Right lung (tissue), 5 donors: Measurements from ENCODE around the gene TKT. TPM values are rescaled to one million over a fixed set of nuclear protein-coding genes. Genes with fewer than 3 reads are reported as not detected.

ENCODE experiments used
- DNase-seq, 2 donors: peaks; one replicate each; pipeline ENCODE4 v3.0.0-alpha.2; 2013
- polyA plus RNA-seq, 5 donors: library from polyadenylated mRNA; unstranded; fragments of 120-200 nt; gene quantifications; one replicate each; pipeline versions ENCODE4 v1.2.1 to v1.2.3, GENCODE V29; 2013; ENCODE audit warnings: inconsistent platforms in 1 of 5, low replicate concordance in 1 of 5; ENCODE audit not compliant: insufficient read length in 5 of 5, insufficient read depth in 1 of 5

TKT gene
- polyA plus RNA-seq, 5 donors = 161 to 273 (median 228) TPM

DNA sequence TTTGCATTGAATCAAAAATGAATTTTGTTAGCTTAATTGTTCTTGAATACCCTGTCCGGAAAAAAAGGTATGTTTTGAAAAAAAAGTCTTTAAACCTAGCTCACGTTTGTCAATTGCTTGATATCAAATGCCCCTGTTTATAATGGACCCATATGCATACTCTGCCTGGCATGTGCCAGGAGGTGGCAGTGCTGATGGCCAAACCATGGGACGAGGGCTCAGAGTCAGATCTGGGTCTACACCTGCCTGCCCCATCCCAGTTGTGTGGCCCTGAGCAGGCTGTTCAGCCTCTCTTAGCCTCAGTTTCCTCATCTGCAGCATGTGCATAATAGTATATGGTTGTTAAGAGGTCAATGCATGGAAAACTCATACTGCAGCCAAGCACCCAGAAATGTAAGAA lies 56.0 kb downstream of the TKT start:
- DNase-seq = no peak

DNA sequence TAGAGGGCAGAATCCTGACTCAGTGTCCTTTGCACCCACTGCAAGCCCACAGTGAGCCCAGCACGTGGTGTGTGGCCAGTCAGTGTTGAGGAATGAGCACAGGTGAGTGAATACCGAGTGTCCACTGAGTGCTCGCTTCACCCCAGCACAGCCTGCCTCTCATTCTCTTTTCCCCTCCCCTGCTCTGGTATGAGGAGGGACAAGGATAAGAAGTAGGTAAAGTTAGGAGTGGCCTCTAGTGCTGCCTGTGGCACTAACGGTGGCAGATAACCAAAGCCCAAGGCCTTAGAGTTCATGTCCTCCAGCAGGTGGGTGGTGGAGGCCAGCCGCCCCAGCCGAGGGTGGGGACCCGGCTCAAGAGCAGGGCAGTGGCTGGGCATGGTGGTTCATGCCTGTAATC lies 56.8 kb downstream of the TKT start:
- DNase-seq = no peak

DNA sequence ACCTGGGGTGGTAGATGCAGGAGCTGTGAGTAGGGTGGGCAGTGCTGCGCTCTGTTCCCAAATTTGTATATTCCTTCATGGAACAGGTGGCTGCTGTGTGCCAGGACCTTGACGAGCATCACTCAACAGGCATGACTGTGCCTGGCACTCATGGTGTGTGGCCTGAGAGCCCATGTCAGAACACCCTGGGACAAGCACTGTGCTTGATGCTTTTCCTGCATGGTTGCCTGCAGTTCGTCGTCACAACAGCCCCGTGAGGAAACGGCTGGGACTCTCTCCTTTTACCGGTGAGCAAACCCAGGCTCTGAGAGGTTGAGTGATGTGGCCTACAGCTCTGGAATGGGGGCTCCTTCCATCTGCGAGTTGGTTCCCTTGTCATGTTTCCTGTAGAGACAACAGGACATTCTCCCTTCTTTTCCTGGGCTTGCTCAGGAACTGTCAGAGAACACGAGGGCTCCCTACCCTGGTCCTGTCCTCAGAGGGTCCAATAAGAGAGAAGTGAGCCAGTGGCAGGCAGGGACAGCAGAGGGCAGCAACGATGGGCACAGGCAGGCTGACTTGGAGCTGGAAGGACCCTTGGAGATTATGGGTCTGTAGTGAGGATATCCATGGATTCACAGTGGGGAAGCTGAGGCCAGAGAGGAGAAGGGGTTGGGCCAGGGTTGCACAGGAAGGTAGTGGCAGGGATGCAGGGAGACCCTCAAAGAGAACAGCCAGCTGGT lies 57.4 kb downstream of the TKT start:
- DNase-seq = no peak

DNA sequence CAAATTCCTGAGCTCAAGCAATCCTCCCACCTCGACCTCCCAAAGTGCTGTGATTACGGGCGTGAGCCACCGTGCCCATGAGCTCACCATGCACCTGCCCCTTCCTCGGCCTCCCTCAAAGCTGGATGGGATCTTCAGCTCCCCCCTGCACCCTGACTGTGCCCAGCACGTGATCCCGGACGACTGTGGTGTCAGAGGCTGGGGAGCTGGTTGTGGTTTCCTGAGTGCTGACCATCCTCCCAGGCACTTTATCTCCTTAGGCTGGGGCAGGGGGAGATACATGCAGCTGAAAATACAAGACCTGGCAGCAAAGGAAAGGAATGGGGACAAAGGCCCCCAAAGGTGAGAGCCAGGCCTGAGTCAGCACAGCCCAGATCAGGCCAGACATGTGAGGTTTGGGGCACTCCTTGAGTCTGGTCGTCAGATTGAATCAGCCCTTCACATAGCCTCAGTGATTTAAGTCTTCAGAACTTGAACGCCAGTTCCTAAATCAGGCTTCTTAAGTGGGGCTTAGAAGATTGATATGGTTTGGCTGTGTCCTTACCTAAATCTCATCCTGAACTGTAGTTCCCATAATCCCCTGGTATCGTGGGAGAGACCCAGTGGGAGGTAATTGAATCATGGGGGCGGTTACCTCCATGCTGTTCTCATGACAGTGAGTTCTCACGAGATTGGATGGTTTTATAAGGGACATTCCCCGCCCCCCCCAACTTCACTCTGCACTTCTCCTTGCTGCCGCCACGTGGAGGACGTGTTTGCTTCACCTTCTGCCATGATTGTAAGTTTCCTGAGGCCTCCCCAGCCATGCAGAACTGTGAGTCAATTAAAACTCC lies 59.0 kb downstream of the TKT start:
- no peak for DNase-seq

DNA sequence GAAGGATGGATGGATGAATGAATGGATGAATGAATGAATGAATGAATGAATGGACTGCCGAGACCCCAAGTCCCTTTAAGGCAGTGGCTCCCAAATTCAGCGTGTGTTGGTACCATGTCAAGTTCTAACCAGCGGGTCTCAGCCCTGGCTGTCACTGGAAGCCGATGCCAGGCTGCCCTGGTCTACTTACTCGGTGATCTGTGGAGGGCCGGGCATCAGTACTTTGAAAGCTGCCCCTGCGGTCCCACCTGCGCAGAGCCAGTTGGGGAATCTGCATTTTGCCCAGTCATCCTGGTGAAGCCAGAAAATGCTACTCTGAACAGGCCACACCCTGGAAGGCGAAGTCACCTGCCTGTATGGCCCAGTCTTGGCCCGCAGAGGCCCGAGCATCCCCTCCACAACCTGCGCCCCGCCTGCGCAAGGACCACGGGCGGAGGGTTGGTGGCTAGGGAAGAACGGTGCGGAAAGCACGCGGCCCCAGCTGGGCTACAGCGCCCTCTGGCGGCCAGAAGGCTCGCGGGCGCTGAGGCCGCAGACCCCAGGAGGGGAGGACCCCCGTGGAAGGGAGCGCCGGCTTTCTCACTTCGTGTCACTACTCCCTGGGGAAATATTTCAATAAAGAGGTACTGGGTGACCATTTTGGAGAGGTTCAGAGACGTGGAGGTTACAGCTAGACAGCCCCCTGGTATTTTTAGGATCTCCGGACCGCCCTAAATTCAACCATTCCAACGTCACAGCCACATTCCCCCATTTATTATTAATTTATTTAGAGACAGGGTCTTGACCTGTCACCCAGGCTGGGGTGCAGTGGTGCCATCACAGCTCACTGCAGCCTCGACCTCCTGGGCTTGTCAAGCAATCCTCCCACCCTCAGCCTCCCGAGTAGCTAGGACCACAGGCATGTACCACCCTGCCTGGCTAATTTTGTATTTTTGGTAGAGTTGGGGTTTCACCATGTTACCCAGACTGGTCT lies 59.9 kb downstream of the TKT start:
- DNase-seq = peak in 1 of 2 donors; percentile 42

DNA sequence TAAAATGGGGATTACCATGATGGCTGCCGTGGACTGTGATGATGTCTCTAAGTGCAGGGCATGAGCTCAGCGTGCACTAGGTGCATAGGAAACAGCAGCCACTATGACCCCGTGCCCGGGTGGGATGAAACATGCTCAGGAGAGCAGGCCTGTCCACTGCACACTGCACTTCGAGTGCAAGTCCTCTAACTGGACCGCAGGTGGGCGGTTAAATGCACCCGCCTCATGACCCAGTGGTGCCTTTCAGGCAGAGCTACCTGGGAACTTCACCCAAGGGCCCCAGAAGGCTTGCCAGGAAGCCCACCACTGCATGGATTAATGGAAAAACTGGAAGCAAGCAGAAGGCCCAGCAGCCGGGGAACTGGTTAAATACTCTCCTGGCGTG lies 60.8 kb downstream of the TKT start:
- DNase-seq = no peak

DNA sequence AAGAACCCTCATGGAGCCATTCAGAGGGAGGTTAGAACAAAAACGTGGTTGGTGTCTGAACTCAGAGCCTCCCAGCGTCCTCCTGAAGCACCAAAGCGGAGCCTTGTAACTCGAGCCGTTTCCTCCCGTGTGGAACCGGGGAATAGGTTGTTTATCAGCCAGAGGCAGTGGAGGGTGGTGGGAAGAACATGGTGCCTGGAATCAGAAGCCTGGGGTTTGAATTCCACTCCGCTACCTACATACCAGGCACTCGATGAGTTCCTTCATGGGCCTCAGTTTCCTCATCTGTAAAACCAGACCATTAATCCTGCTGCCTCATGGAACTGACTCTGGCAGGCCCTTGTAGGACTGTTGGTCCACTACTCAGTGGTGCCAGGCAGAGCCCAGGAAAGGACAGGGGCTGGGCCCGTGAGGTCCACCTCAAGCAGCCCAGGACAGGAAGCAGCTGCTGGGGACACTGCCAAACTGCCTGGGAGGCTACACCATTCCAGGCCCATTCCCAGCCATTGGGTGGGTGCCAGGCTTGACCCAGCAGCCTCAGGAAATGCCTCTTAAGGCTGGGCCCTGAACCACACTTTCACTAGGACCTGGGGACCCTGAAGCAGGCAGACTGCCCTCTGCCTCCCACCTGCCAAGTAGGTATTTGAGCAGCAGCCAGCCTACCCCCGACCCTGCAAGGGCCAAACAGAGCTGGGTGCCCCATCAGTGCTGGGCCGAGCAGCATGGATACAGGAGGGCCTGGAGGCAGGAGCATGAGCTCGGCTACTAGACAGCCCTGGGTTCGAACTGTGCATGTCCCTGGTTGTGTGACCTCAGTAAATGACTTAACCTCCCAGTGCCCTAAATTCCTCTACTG lies 61.4 kb downstream of the TKT start:
- DNase-seq = no peak

DNA sequence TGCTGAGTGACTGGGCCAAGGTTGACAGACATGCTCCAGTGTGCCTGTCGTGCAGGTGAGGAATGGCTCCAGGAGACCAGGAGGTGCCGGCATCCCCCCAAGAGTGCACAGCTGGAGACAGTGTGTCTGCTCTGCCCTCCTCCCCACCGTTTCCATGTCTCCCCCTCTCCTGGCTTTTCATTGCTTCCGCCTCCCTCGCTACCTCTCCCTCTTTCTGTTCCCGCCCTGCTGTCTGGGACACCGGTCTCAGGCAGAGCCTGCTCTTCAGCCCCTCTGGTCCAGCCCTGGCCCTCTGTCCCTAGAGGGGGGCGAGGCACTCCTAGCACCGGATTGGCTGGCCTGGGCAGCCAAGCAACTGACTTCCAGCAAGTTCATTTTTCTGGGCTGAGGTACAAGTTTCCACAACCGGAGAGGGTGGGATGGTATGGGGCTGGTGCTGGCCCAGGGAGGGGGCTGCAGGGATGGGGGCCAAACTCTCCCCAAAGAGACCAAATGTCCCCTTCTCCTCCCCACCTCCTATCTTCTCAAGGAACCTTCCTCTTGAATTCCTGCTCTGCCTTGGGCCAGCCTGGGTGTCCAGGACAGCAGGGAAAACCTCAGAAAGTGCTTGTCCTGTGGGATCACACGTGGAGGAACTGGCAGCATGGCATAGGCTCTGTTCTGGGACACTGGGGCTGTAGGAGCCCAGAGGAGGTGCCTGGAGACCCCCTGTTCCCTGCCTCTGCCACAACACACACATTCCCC lies 62.2 kb downstream of the TKT start:
- peak in 1 of 2 donors; percentile 15 for DNase-seq

DNA sequence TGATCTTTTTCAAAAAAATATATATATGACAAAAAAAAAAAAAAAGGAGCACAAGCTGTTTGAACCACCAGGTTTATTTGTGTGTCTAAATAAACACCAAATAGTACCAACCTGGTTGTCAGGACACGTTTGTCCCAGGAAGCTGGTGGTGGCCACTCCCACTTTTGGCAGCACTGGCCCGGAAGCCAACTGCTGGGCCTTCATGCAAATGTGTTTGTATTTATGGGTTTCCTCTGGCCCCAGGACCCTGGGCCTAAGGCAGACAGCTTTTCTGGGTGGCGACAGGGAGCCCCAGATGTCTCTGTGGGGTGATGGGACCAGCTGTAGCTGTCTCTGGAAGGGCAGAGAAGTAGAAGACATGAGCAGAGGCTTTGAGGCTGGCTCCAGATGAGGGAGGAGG lies 63.2 kb downstream of the TKT start:
- no peak for DNase-seq

DNA sequence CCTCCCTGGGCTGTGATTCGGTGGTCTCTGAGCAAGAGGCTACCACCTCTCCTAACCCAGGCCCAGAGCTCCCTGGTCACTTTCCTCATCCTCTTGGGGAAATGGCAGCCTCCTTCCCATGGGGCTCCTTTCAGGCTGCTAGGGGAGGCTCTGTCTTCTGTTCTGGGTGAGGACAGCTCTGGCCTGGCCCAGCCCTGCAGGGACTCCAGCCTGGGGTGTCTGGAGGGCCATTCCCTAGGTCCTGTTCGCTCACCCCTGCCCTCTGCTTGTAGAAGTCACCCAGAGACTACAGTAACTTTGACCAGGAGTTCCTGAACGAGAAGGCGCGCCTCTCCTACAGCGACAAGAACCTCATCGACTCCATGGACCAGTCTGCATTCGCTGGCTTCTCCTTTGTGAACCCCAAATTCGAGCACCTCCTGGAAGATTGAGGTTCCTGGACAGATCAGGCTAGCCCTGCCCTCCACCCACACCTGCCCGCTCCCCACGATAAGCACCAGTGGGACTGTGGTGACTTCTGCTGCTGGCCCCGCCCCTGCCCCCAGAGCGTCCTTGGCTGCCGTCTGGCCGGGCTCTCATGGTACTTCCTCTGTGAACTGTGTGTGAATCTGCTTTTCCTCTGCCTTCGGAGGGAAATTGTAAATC lies 63.9 kb downstream of the TKT start:
- no peak for DNase-seq

DNA sequence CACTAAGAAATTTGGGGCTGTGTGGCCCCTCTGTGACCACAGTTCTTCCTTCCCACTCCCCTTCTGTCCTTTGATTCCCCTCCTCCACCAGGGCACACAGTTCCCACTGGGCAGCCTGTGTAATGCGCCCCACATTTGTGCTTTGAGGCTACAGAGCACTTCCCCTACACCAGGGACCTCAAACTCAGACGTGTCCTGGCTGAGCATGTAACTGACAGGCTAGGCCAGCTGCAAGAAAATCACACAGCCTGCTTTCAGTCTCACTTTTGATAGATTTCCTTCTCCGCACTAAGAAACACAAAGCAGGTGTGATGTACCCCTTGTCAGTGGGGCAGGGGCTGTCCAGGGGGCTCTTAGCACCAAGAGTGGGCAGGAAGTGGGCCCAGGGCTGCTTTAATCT lies 65.2 kb downstream of the TKT start:
- DNase-seq = no peak

DNA sequence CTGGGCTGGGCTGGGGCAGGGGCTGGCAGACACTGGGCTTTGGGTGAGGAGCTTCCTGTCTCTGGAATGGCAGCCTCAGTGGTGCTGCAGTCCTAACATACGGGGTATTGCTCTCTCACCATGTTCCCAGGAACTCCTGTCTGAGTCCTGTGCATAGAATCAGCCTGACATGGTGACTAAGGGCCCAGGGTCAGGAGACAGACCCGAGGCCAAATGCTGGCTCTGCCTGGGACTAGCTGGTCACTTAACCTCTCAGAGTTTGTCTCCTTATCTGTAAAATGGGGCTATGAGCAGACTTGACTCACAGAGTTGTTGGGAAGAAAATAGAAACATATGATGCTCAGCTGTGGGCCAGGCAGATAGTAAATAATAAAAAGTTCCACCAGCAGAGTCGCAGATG lies 66.5 kb downstream of the TKT start:
- DNase-seq = no peak

DNA sequence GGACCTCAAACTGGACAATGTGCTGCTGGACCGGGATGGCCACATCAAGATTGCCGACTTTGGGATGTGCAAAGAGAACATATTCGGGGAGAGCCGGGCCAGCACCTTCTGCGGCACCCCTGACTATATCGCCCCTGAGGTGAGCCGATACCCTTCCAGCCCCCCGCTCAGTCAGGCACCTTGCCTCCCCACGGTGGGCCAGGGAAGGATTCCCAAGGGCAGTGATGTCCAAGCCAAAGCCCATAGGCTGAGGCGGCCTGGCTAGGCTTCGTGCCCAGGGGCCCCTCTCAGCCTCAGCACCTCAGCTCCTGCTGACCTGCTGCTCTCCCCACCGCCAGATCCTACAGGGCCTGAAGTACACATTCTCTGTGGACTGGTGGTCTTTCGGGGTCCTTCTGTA lies 67.1 kb downstream of the TKT start:
- DNase-seq = no peak

DNA sequence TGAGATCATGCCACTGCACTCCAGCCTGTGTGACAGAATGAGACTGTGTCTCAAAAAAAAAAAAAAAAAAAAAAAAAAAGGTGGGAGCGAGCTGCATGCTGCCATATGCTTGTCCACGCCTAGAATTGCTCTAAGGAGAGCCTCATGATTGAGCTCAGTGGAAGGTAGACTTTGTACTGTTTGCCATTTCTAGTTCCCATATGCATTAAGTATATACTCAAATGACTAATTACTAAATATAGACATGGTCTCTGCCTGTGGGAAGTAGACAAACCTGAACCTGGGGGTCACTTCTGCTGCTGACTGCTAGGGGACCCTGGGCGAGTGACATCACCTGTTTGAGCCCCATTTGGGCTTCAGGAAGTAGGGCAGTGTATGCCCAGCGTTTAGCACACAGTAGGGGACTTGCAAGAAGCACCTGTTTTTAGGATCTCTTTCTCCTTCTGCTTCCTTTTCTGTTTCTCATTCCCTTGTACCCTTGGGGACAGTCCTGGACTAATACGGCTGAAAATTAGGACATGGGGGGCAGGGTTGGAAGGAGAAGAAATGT lies 67.6 kb downstream of the TKT start:
- DNase-seq = no peak

DNA sequence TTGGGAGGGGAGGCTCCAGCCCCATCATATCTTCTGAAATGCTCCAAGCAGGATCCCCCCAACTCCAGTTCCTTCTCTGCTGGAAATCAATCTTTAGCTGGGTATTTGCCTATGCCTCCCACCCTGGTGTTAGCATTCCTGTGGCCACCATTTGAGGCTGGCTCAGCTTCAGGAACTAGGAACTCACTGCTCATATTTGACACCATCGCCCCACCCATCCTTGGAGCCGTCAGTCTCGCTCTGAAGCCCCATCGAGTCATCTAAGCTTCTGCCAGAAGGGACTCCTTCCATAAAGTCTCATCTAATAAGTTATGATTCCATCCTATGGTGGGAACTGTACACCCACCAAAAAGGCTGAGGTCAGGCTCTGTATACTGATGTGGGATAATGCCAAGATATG lies 68.4 kb downstream of the TKT start:
- no peak for DNase-seq

DNA sequence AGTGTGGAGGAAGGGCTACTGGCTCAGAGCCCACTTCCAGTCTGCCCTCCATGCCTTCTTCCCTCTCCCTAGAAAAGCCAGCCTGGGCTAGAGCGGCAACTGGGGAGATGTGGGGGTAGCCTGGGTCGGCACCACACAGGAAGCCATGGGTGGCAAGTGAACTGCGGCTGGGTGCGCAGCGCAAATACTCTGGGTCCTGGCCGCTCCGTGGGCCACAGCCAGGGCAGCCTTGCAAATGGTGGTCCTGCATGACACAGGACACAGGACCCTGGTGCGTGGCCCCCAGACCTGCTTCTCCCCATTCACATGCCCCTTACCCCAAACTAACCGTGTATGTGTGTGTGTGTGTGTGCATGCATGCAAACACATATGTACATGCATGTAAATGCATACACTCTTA lies 69.1 kb downstream of the TKT start:
- DNase-seq = no peak

DNA sequence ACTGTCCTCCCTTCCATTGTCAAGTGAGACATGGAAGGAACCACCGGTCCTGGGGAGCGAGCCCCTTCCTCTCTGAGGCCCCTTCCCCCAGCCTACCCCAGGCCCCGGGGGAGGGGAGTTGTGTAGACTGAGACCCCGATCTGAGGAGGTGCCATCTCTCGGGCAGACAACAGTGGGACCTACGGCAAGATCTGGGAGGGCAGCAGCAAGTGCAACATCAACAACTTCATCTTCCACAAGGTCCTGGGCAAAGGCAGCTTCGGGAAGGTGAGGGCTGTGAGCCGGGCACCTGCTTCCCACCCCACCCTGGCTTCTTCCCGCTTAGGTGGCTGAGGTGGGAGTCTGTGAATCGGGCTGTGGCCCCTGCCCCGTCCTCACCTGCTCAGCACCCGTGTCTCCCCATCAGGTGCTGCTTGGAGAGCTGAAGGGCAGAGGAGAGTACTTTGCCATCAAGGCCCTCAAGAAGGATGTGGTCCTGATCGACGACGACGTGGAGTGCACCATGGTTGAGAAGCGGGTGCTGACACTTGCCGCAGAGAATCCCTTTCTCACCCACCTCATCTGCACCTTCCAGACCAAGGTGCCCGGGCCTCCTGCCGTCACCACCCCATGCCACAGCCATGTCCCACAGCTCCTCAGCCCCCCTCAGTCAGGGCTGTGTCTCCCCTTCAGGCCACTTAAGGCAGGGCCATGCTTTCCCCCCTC lies 69.9 kb downstream of the TKT start:
- no peak for DNase-seq

DNA sequence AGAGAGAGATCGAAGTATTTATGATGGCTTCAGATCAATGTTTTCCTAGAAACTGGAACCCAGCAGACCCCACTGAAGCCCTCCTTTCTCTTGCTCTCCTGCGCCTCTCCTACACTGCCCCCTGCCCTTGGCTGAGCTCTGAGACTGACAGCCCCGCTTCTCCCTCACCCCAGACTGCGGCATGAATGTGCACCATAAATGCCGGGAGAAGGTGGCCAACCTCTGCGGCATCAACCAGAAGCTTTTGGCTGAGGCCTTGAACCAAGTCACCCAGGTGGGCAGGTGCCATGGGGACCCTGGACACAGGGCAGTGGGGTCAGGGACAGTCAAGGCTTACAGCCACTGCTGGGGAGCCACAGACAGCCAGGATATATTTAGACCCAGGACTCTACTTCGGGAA lies 71.1 kb downstream of the TKT start:
- no peak for DNase-seq

DNA sequence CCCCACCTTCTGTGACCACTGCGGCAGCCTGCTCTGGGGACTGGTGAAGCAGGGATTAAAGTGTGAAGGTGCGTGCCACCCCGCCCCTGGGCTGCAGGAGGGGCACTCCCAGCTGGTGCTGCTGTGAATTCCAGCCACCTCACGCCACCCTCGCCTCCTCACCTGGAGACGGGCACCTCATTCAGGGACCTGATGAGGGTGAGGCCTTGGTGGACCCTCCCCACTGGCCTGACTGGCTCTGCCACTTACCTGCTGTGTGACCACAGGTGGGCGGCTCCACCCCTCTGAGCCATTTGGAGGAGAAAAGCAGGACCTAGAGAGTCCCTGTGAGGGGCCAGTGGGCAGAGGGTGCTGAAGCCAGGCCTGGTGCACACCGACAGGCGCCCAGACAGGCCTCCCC lies 72.3 kb downstream of the TKT start:
- DNase-seq = no peak
